ENCODE measurements around the gene LUZP2. TPM values are rescaled to one million over a fixed set of nuclear protein-coding genes. Genes with fewer than 3 reads are reported as not detected.

Gene LUZP2
- total and polyA plus RNA-seq, 9 of the 15 experiments (the other 6 are each of a cell fraction or from before 2014, with no cell fraction given): not detected

DNA sequence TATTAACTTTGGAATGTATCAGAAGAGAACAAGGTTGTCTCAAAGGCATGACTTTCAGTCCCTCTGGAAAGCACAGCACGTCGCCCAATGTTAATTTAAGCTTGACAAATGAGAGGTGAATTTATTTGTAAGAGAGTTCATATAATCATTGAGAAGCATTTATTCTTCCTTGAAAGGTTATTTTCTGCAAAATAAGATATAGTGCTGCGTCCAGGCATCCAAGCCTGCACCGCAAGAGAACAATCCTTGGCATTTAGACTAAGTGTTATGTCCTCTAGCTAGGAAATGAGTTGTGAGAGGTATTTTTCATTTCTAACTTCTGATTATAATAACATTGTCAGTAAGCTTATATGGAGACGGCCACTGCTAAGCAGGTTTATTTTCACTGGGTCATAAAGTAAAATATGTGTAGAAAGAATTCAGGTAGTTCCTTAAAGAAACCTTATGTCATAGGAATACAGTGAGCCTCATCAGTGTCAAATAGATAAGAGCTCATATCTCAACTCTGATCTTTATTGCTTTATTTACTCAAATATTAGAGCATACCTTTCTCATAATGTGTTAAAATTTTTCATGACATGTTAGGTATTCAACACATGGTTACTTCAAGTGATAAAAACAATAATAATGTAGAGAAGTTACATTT is 182.0 kb downstream of the LUZP2 start:
- H3K4me1 ChIP-seq (replicated peaks in 1 of 2; ENCODE audit: control insufficient read depth in 2 of 2, insufficient read depth in 2 of 2, low read length in 2 of 2): no peaks in the 10 kb centered on the region
- no peaks in the 10 kb centered on the region for H3K9me3 ChIP-seq (replicated peaks; ENCODE audit: control insufficient read depth, insufficient read depth, low read depth, low read length)
- intact Hi-C loops (cut with micrococcal nuclease) (no loop called here), in situ Hi-C loops (cut with MboI) (no loop called here)
- H3K9ac ChIP-seq (ENCODE audit: insufficient read depth in 1 of 2, low read depth in 2 of 2, low read length in 2 of 2): no peak overlapping the region
- H3K9me1 ChIP-seq (ENCODE audit: control insufficient read depth, insufficient read depth, low read length): no peaks in the 10 kb centered on the region
- H4K20me1 ChIP-seq (replicated peaks; ENCODE audit: control insufficient read depth, insufficient read depth, low read length): no peaks in the 10 kb centered on the region
- ChIA-PET POLR2A (no interaction called here), CTCF (ENCODE audit: low intra/inter-chr PET ratio) (no interaction called here)
- H3K27me3 ChIP-seq (ENCODE audit: control insufficient read depth in 2 of 2, insufficient read depth in 2 of 2, low read length in 2 of 2): no peaks in the 10 kb centered on the region
- DNase-seq (ENCODE audit: extremely low read depth in 1 of 4, low spot score in 3 of 4) (no peak), ATAC-seq (no peak), FAIRE-seq (no peak)
- H3K4me3 ChIP-seq: no peak overlapping the region
- H3K36me3 ChIP-seq (ENCODE audit: control insufficient read depth, insufficient read depth, low read length): no peaks in the 10 kb centered on the region
- BruUV-seq (replicated peaks): no TSS peak
- no peak for TF ChIP-seq NFE2 (IDR thresholded peaks at IDR 0.05; ENCODE audit: low read depth)
- TF ChIP-seq, protein P1, sequence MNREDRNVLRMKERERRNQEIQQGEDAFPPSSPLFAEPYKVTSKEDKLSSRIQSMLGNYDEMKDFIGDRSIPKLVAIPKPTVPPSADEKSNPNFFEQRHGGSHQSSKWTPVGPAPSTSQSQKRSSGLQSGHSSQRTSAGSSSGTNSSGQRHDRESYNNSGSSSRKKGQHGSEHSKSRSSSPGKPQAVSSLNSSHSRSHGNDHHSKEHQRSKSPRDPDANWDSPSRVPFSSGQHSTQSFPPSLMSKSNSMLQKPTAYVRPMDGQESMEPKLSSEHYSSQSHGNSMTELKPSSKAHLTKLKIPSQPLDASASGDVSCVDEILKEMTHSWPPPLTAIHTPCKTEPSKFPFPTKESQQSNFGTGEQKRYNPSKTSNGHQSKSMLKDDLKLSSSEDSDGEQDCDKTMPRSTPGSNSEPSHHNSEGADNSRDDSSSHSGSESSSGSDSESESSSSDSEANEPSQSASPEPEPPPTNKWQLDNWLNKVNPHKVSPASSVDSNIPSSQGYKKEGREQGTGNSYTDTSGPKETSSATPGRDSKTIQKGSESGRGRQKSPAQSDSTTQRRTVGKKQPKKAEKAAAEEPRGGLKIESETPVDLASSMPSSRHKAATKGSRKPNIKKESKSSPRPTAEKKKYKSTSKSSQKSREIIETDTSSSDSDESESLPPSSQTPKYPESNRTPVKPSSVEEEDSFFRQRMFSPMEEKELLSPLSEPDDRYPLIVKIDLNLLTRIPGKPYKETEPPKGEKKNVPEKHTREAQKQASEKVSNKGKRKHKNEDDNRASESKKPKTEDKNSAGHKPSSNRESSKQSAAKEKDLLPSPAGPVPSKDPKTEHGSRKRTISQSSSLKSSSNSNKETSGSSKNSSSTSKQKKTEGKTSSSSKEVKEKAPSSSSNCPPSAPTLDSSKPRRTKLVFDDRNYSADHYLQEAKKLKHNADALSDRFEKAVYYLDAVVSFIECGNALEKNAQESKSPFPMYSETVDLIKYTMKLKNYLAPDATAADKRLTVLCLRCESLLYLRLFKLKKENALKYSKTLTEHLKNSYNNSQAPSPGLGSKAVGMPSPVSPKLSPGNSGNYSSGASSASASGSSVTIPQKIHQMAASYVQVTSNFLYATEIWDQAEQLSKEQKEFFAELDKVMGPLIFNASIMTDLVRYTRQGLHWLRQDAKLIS (CRISPR knock-in tag; IDR thresholded peaks at IDR 0.05): no peak
- TF ChIP-seq HDAC8 (tag; IDR thresholded peaks at IDR 0.05): no peak
- TF ChIP-seq CGGBP1 (CRISPR knock-in tag; IDR thresholded peaks at IDR 0.05): no peak
- TF ChIP-seq FOXM1 (IDR thresholded peaks at IDR 0.05; ENCODE audit: low read depth): no peak
- TF ChIP-seq FOXM1 (CRISPR knock-in tag; IDR thresholded peaks at IDR 0.05; ENCODE audit: low read depth): no peak
- no peak for TF ChIP-seq BCL6 (CRISPR knock-in tag; IDR thresholded peaks at IDR 0.05)
- no peak for TF ChIP-seq PRPF4 (IDR thresholded peaks at IDR 0.05; ENCODE audit: insufficient read depth, low read depth, low read length, poor library complexity, severe bottlenecking)
- TF ChIP-seq RBM22 (IDR thresholded peaks at IDR 0.05; ENCODE audit: low read depth, low read length, poor library complexity, severe bottlenecking): no peak
- no peak for TF ChIP-seq PURB (CRISPR knock-in tag; IDR thresholded peaks at IDR 0.05; ENCODE audit: low read depth)
- TF ChIP-seq, protein P2, sequence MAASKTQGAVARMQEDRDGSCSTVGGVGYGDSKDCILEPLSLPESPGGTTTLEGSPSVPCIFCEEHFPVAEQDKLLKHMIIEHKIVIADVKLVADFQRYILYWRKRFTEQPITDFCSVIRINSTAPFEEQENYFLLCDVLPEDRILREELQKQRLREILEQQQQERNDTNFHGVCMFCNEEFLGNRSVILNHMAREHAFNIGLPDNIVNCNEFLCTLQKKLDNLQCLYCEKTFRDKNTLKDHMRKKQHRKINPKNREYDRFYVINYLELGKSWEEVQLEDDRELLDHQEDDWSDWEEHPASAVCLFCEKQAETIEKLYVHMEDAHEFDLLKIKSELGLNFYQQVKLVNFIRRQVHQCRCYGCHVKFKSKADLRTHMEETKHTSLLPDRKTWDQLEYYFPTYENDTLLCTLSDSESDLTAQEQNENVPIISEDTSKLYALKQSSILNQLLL (CRISPR knock-in tag; IDR thresholded peaks at IDR 0.05; ENCODE audit: borderline replicate concordance): no peak
- TF ChIP-seq HDAC3 (IDR thresholded peaks at IDR 0.05; ENCODE audit: borderline replicate concordance, partially characterized antibody): no peak
- TF ChIP-seq KLF1 (tag; IDR thresholded peaks at IDR 0.05): no peak
- TF ChIP-seq SAFB2 (IDR thresholded peaks at IDR 0.05; ENCODE audit: borderline replicate concordance, low read depth, low read length, severe bottlenecking): no peak
- no peak for TF ChIP-seq MCM5 (IDR thresholded peaks at IDR 0.05; ENCODE audit: low read depth)
- H2AFZ ChIP-seq (ENCODE audit: low read depth, low read length): no peak overlapping the region
- H3K4me2 ChIP-seq (ENCODE audit: insufficient read depth, low read length): no peak overlapping the region
- H3K79me2 ChIP-seq (ENCODE audit: control insufficient read depth, insufficient read depth, low read length): no peaks in the 10 kb centered on the region
- WGBS (ENCODE audit: insufficient coverage, low coverage, missing lambda C conversion rate): 1% methylated on average over 5 of the region's 5 CpGs
- H3K27ac ChIP-seq (ENCODE audit: extremely low read depth, low read depth, low read length): no peak overlapping the region
